GM18861 (cell line): ENCODE data around the gene NEK7.

Source experiments
- ATAC-seq: cut with Tn5 transposase; IDR thresholded peaks from one replicate; pipeline ENCODE4 v1.9.1; 2021; ENCODE audit not compliant: unreplicated experiment

Gene NEK7

GRCh38 chr1:198141668-198142351 lies 15.0 kb upstream of the NEK7 start:
- no peak for ATAC-seq

- ATAC-seq: no peak
Observed at GRCh38 chr1:198143797-198144196, 13.0 kb upstream of the NEK7 start.

- no peak for ATAC-seq
Observed at GRCh38 chr1:198147216-198147615, 9.6 kb upstream of the NEK7 start.

GRCh38 chr1:198150369-198150768 lies 6.4 kb upstream of the NEK7 start:
- no peak for ATAC-seq

- ATAC-seq: no peak
Observed at GRCh38 chr1:198151688-198152087, 5.1 kb upstream of the NEK7 start.

- no peak for ATAC-seq
Observed at GRCh38 chr1:198153103-198153502, 3.7 kb upstream of the NEK7 start.

- ATAC-seq: no peak
Observed at GRCh38 chr1:198153804-198154203, 3.0 kb upstream of the NEK7 start.

- no peak for ATAC-seq
Observed at GRCh38 chr1:198155253-198155652, 1.5 kb upstream of the NEK7 start.

GRCh38 chr1:198156111-198156744 lies 570 bp upstream of the NEK7 start:
- ATAC-seq: peak; percentile 23

GRCh38 chr1:198157241-198157846 lies 546 bp downstream of the NEK7 start:
- peak; percentile 31 for ATAC-seq

GRCh38 chr1:198157847-198158725 lies 1.3 kb downstream of the NEK7 start:
- ATAC-seq: no peak

- ATAC-seq: peak; percentile 58
Observed at GRCh38 chr1:198158735-198159589, 2.2 kb downstream of the NEK7 start.

GRCh38 chr1:198160222-198160621 lies 3.4 kb downstream of the NEK7 start:
- no peak for ATAC-seq

GRCh38 chr1:198160946-198161614 lies 4.3 kb downstream of the NEK7 start:
- ATAC-seq: no peak

GRCh38 chr1:198161718-198162090 lies 4.9 kb downstream of the NEK7 start:
- no peak for ATAC-seq

- no peak for ATAC-seq
Observed at GRCh38 chr1:198162091-198162767, 5.4 kb downstream of the NEK7 start.

- peak; percentile 33 for ATAC-seq
Observed at GRCh38 chr1:198165927-198166647, 9.3 kb downstream of the NEK7 start.

- ATAC-seq: no peak
Observed at GRCh38 chr1:198166900-198167299, 10.1 kb downstream of the NEK7 start.

- peak; percentile 55 for ATAC-seq
Observed at GRCh38 chr1:198167436-198167934, 10.7 kb downstream of the NEK7 start.
